Stimulated activated naive CD8-positive, alpha-beta T cell treated with anti-CD3 and anti-CD28 coated beads, Interleukin-15, Interleukin-2, amounts not matched to agents 100 U/mL and 50 U/mL, for 24 hours (primary cell): Measurements from ENCODE around the gene RTN4RL1.
"Not testable (repeated sequence)": the region's sequence is repeated elsewhere in the genome, so short reads cannot be mapped to it uniquely, and the experiment has no call there.

Experiments
- ATAC-seq: fragments of 150-1000 bp; cut with Tn5 transposase; one replicate; pipeline ENCODE4 v1.10.0; 2021
- DNase-seq: peaks from one replicate; pipeline ENCODE4 v3.0.0; 2021

RTN4RL1 gene

GRCh38 chr17:2025622-2026309, 632 bp upstream of the RTN4RL1 start:
- ATAC-seq (no peak), DNase-seq (peak; percentile 51)

- no peak for DNase-seq
Measured at GRCh38 chr17:2024572-2025219, 438 bp downstream of the RTN4RL1 start.

DNA sequence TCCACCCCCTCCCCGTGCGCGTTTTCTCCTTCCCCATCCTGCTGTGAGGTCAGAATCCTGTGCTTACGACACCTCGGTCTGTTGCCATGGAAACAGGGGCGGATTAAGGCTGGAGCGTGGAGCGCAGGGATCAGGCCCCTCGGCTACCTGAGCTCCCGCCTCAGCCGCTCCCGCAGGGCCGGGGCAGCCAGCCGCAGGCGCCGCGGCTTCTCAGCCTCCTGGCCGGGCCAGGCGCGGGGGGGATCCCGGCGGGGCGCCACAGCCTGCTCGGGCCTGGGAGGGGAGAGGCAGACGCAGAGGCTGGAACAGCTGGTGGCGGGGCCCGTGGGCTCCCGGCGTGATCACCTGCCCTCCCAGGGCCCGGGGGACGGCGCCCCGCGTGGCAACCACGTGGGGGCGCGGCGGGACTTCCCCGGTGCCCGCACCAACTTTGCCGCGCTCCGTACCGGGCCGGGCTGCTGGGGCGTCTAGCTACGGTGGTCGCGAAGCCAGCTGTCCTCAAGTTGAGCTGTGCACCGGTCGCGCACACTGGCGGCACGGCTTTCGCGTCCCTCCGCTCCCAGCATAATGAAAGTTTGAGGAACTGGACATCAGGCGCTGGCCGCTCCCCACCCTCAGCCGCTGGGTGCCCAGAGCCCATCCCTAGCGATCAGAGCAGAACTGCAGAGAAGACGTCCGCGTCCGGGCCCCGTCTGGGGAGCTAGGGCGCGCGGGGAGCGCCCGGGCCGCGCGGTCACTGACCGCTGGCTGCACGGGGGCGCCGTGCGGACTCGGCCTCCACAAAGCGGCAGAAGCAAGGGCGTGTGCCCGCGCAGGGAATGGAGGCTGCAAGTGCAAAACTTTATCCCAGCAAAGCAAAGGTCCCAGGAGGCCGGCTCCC, 1.2 kb downstream of the RTN4RL1 start:
- ATAC-seq (no peak), DNase-seq (no peak)

More at GRCh38 chr17:2024572-2025219, 438 bp downstream of the RTN4RL1 start:
- no peak for ATAC-seq

DNA sequence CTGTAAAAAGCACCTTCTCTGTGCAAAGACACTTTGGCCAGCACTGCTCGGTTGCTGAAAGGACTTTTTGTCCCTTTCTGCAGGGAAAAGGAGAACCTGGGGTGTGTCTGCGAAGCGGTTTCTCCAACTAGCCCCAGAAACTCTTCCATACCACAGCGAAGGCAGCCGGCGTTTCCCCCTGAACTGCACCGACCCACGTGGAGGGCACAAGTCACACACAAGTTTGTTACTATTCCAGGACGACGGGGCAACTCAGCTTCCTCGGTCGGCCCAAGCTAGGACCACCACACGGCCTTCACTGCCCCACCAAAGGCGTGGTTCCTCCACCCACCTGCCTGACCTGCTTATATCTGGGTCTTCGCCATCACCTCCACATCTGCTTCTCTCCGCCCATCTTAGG, 1.9 kb downstream of the RTN4RL1 start:
- DNase-seq = no peak

GRCh38 chr17:2022647-2023240, 2.4 kb downstream of the RTN4RL1 start:
- DNase-seq (no peak), ATAC-seq (no peak)

More for the DNA sequence above, 1.9 kb downstream of the RTN4RL1 start:
- ATAC-seq = no peak

- DNase-seq (no peak), ATAC-seq (no peak)
Measured at GRCh38 chr17:2020721-2021120, 4.4 kb downstream of the RTN4RL1 start.

GRCh38 chr17:2019723-2020122, 5.4 kb downstream of the RTN4RL1 start:
- no peak for DNase-seq
- ATAC-seq = no peak

DNA sequence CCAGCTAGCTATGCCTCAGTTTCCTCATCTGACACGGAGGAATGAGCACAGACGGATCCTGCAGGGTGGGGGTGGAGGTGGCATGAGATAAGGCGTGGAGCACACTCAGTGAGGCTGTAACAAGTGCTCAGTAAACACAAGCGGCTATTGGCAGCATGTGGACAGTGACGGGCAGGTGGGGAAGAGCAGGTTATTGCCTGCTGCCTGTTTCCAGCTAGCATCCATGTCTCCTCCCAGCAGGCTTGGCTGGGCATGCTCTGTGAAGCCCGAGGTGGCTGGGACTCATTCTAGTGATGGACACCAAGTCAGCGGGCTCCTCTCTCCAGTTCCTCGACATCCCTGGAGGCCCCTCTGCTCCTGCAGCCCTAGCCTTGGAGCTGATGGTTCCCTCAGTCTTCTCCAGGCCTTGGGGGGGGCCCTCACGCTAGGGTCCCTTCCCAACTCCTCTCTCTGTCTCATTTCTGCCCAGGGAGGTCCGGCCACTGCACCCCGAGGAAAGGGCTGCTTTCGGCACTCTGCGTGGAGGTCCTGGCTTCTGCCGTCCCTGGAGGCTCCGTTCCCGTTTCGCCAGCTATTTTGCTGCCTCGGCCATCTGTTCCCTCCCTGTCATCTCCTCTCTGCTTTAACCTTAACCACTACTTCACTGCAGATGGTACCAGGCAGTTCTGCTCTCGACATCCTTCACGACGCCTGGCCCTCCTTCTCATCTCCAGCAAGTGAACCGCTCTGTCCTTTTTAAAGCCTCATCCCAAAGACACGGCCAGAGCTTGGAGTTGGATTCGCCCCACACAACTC, 6.2 kb downstream of the RTN4RL1 start:
- no peak for ATAC-seq
- no peak for DNase-seq

DNA sequence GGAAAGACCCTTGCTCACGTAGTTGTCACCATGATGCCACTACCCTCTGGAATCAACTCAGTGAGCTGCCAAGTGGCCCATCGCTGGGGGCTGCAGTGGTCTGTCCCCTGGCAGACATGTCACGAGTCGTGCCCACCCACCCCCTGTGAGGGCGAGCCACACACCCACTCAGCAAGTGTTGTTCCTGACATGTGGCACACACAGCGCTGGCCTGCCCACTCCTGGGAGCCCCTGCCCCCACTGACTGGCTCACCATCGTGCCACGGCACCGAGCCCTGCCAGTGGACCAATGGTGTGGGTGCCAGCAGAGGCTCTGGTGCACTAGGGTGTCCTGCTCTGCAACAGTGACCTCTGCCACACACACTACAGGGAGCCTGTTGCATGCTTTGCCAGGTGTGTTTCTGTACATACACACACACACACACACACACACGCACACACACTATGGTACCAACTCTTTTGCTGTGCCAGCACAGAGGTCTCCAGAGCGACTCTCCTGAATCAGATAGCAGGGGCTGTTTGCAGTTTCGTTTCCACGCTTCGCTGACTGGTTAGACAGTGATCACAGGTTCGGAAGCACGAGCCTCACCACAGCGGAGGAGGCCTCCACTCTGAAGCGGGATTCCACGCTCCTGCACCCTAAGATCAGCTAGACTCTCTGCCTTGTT, 7.7 kb downstream of the RTN4RL1 start:
- no peak for ATAC-seq
- DNase-seq = no peak

- DNase-seq (no peak), ATAC-seq (no peak)
Measured at GRCh38 chr17:2016494-2016893, 8.6 kb downstream of the RTN4RL1 start.

DNA sequence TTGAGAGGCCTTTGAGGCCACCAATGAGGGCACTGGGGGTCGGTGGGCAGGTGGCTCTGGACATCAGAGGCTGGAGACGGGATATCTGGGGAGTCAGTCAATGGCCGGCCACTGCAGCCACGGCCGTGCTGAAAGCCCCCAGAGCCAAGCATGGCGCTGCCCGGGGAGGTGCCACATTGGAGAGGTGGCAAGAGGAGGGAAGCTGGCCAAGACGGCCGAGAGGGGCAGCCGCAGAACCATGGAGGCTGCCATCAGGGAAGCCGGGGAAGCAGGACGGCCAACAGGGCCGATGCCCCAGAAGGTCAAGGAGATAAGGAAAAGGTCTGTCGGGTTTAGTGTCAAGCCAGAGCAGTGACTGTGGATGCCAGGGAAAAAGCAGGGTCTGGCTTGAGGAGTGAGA, 9.8 kb downstream of the RTN4RL1 start:
- no peak for ATAC-seq

DNA sequence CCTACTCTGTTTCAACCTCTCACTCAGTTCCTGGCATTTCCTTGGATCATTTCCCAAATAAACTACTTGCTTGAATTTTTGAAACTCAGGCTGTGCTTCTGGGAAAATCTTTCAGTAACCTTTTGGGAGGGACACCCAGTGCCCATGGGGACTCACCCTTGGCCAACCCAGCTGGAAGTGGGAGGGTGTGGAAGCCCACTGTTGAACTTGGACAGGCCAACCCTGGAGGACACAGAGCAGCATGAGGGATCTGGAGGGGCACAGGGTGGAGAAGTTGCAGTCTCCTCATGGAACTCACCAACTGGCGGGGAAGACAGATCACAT, 11.2 kb downstream of the RTN4RL1 start:
- ATAC-seq = no peak
- DNase-seq = no peak

More for the DNA sequence above, 9.8 kb downstream of the RTN4RL1 start:
- DNase-seq = no peak

DNA sequence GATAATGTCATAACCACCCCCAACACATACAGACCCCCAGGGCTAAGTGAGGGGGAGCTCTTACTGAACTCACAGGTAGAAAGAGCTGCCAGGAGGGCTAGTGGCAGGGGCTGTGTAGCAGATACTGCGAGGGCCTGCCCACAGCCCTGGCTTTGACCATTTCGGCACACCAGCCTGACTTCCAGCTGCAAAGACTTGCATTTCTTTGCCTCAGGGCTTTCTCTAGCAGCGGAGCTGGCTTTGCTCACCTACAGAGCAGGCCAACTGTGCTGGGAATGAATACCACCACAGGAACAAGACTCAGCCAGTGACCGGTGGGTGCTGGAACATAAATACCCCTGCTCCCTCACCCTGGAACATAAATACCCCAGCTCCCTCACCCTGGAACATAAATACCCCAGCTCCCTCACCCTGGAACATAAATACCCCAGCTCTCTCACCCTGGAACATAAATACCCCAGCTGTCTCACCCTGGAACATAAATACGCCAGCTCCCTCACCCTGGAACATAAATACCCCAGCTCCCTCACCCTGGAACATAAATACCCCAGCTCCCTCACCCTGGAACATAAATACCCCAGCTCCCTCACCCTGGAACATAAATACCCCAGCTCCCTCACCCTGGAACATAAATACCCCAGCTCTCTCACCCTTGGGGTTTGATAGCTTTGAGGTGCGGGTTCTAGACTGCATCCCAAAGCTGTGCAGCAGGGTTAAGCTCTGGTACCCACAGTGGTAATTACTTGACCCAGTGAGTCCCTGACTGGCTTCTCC, 11.7 kb downstream of the RTN4RL1 start:
- DNase-seq, ATAC-seq: not testable (repeated sequence)

DNA sequence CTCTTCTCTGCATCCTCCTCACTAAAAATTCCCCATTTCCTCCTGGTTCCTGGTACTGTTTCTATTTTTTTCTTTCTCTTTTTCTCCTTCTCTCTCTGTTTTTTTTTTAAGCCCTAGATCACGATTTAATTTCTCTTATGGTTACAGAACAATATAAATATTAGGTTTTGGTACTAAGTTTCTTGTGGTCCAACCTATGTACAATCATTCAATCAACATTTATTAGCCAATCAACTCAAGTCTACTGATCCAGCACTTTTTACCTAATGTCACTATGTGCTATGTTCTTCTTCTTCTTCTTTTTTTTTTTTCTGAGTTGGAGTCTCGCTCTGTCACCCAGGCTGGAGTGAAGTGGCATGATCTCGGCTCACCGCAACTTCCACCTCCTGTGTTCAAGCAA, 12.6 kb downstream of the RTN4RL1 start:
- DNase-seq (no peak), ATAC-seq (no peak)

GRCh38 chr17:2011411-2012371, 13.4 kb downstream of the RTN4RL1 start:
- DNase-seq (no peak), ATAC-seq (no peak)

DNA sequence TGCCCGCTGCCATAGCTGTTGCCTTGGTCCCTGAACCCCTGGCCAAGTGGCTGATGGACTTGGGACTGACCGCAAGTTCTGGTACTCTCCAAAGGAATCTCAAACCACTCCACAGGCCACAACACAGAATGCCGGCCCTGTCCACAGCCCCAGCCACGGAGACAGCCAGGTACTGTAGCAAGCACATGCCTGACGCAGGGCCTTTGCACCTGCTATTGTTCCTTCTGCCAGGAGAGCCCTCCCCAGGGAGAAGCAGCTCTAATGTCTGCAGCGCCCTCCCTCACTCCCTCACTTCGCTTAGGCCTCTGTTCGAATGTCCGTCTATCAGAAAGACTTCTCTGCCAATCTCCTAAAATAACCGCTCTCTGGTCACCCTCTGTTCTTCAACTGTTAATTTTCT, 15.4 kb downstream of the RTN4RL1 start:
- ATAC-seq = no peak
- DNase-seq = no peak

- ATAC-seq = no peak
Measured at GRCh38 chr17:2008332-2009126, 16.6 kb downstream of the RTN4RL1 start.

GRCh38 chr17:2004435-2004952, 20.6 kb downstream of the RTN4RL1 start:
- DNase-seq (no peak), ATAC-seq (no peak)

More at GRCh38 chr17:2008332-2009126, 16.6 kb downstream of the RTN4RL1 start:
- DNase-seq = no peak
